Endothelial cell of umbilical vein (primary cell): ENCODE measurements around the gene GPD1L. TPM values are rescaled to one million over a fixed set of nuclear protein-coding genes. Genes with fewer than 3 reads are reported as not detected.

Experiments used
- BruUV-seq: library from RNA; stranded (reverse); fragments of 400-500 nt; replicated peaks from 2 replicates; lab custom pipeline; 2021; lab: Mats Ljungman, UMichigan
- CTCF ChIA-PET: fragments of 300-600, 350-600 bp; sonication (Branson Sonifier 250); formaldehyde crosslinking; loops from one replicate; lab custom pipeline; 2021; ENCODE audit warnings: antibody characterized with exemption, inconsistent platforms; lab: Charles Lee
- POLR2A ChIA-PET: fragments of 300-600, 350-600 bp; sonication (Branson Sonifier 250); formaldehyde crosslinking; loops from one replicate; lab custom pipeline; 2021; ENCODE audit warnings: antibody characterized with exemption, inconsistent platforms; lab: Charles Lee
- DNase-seq: peaks from one replicate; pipeline ENCODE4 v3.0.0-alpha.2; 2011; ENCODE audit warnings: low read depth, low spot score
- FAIRE-seq: peaks from 2 replicates; lab custom pipeline; 2011; peaks lifted over from hg19 to GRCh38; lab: Jason Lieb, UNC
- H2AFZ ChIP-seq: 2 replicates; pipeline ENCODE4 v1.6.0; 2012; ENCODE audit warnings: low read depth, low read length, control low read depth, inconsistent platforms
- H3K27ac ChIP-seq: 2 replicates; pipeline ENCODE4 v1.5.1; 2011; ENCODE audit warnings: low read depth, mild to moderate bottlenecking, control low read depth, low read length, moderate library complexity; ENCODE audit not compliant: insufficient read depth
- H3K27me3 ChIP-seq, 2 experiments: 2 replicates each; pipeline versions ENCODE4 v1.6.0 to v1.6.1; 2011; ENCODE audit warnings: low read length in 2 of 2, mixed read lengths in 1 of 2; ENCODE audit not compliant: control insufficient read depth in 2 of 2, insufficient read depth in 2 of 2
- H3K36me3 ChIP-seq, 2 experiments: 2 replicates in 1 of 2; 3 replicates in 1 of 2; pipeline ENCODE4 v1.5.1; 2011; ENCODE audit warnings: low read length in 2 of 2, mild to moderate bottlenecking in 1 of 2, moderate library complexity in 1 of 2; ENCODE audit not compliant: control insufficient read depth in 2 of 2, insufficient read depth in 2 of 2; ENCODE audit errors: extremely low read depth in 1 of 2
- H3K4me1 ChIP-seq: 3 replicates; pipeline ENCODE4 v1.5.1; 2011; ENCODE audit warnings: mild to moderate bottlenecking, low read length; ENCODE audit not compliant: control insufficient read depth, insufficient read depth; ENCODE audit errors: extremely low read depth
- H3K4me2 ChIP-seq: 2 replicates; pipeline ENCODE4 v1.6.1; 2011; ENCODE audit warnings: low read length, control low read depth, mixed read lengths; ENCODE audit not compliant: insufficient read depth
- H3K4me3 ChIP-seq, 3 experiments: fragments of 200-600 bp in 1 of 3; sonication (generic), shearing (Covaris generic) in 1 of 3; replicated peaks in 1 of 3; 2 replicates each; pipeline ENCODE4 v1.5.1; 2011 to 2016; ENCODE audit warnings: control low read depth in 3 of 3, low read length in 3 of 3, mild to moderate bottlenecking in 2 of 3, inconsistent platforms in 1 of 3, low read depth in 1 of 3, moderate library complexity in 1 of 3; ENCODE audit not compliant: insufficient read depth in 1 of 3
- H3K79me2 ChIP-seq: 2 replicates; pipeline ENCODE4 v1.6.0; 2012; ENCODE audit warnings: low read length, inconsistent platforms; ENCODE audit not compliant: control insufficient read depth, insufficient read depth
- H3K9ac ChIP-seq: replicated peaks from 2 replicates; pipeline ENCODE3; 2011; ENCODE audit warnings: low read length, control low read depth; ENCODE audit not compliant: insufficient read depth; ENCODE audit errors: extremely low read depth
- H3K9me1 ChIP-seq: replicated peaks from 3 replicates; pipeline ENCODE4 v1.6.0; 2011; ENCODE audit warnings: mild to moderate bottlenecking, low read length; ENCODE audit not compliant: control insufficient read depth, insufficient read depth; ENCODE audit errors: extremely low read depth
- H3K9me3 ChIP-seq: replicated peaks from 2 replicates; pipeline ENCODE4 v1.5.1; 2012; ENCODE audit warnings: low read length, inconsistent platforms; ENCODE audit not compliant: control insufficient read depth, insufficient read depth
- H4K20me1 ChIP-seq: replicated peaks from 2 replicates; pipeline ENCODE3; 2011; ENCODE audit warnings: mild to moderate bottlenecking, low read length; ENCODE audit not compliant: control insufficient read depth, insufficient read depth; ENCODE audit errors: extremely low read depth
- CTCF ChIP-seq, 2 donors: IDR thresholded peaks; 1 replicate in 1 of 2; 2 replicates in 1 of 2; pipeline ENCODE4 v1.5.1; 2011; ENCODE audit warnings: low read length in 2 of 2, mild to moderate bottlenecking in 2 of 2, moderate library complexity in 2 of 2, control low read depth in 1 of 2, inconsistent platforms in 1 of 2, low read depth in 1 of 2; ENCODE audit not compliant: insufficient read depth in 1 of 2; ENCODE audit errors: extremely low read depth in 1 of 2
- EZH2 ChIP-seq: IDR thresholded peaks from 2 replicates; pipeline ENCODE4 v1.6.1; 2012; ENCODE audit warnings: borderline replicate concordance, low read depth, mild to moderate bottlenecking, moderate library complexity, low read length, inconsistent platforms; ENCODE audit not compliant: severe bottlenecking
- FOS ChIP-seq: IDR thresholded peaks from 2 replicates; pipeline ENCODE4 v1.6.1; 2011; ENCODE audit warnings: mild to moderate bottlenecking, low read length, moderate library complexity, borderline replicate concordance; ENCODE audit not compliant: insufficient read depth
- GATA2 ChIP-seq: IDR thresholded peaks from 2 replicates; pipeline ENCODE4 v1.7.0; 2011; ENCODE audit warnings: low read depth, mild to moderate bottlenecking, moderate library complexity, mixed read lengths, low read length; ENCODE audit not compliant: insufficient read length, insufficient read depth
- JUN ChIP-seq: IDR thresholded peaks from 2 replicates; pipeline ENCODE4 v1.6.1; 2011; ENCODE audit warnings: borderline replicate concordance, low read depth; ENCODE audit not compliant: insufficient read length, insufficient read depth
- MYC ChIP-seq: IDR thresholded peaks from one replicate; pipeline ENCODE4 v1.6.1; 2011; ENCODE audit warnings: mild to moderate bottlenecking, low read depth, low read length
- POLR2A ChIP-seq: IDR thresholded peaks from 2 replicates; pipeline ENCODE4 v1.6.1; 2012; ENCODE audit warnings: low read depth, mild to moderate bottlenecking, control low read depth, low read length
- POLR2AphosphoS5 ChIP-seq: IDR thresholded peaks from 2 replicates; pipeline ENCODE4 v1.6.1; 2012; ENCODE audit warnings: low read depth, mild to moderate bottlenecking, control low read depth, low read length, moderate library complexity; ENCODE audit not compliant: insufficient read depth
- dilution Hi-C: fragments of 300-500 bp; cut with MboI; formaldehyde crosslinking; loops from one replicate; pipeline ENCODE4 v1.15.0; 2019; ENCODE audit warnings: low sequenced_read_pairs; ENCODE audit not compliant: extremely low pct_ligation_motif_present
- intact Hi-C: fragments of 100-400 bp; cut with micrococcal nuclease; formaldehyde crosslinking; loops from one replicate; pipeline ENCODE4 v1.10.0; 2022
- polyA plus RNA-seq, 4 experiments: library from polyadenylated mRNA; depleted of rRNA in 3 of 4; stranded (reverse) in 3 of 4; unstranded in 1 of 4; fragments of >200 nt; gene quantifications; 2 replicates each; pipeline versions ENCODE4 v1.2.1 to v1.2.3, GENCODE V29; 2011 to 2012; ENCODE audit warnings: missing spikeins in 1 of 4
- total RNA-seq: library from RNA; stranded (reverse); gene quantifications from 2 replicates; pipeline ENCODE4 v1.2.3, GENCODE V29; 2021
- TF ChIP-seq, protein P1 (sequence below): IDR thresholded peaks from 2 replicates; pipeline ENCODE4 v1.6.1; 2011; ENCODE audit not compliant: insufficient read depth, insufficient read length

Gene GPD1L
- total and polyA plus RNA-seq, 2 donors (not counting 3 experiments of a cell fraction or from before 2014, with no cell fraction given): 5.1 to 12.9 TPM

DNA sequence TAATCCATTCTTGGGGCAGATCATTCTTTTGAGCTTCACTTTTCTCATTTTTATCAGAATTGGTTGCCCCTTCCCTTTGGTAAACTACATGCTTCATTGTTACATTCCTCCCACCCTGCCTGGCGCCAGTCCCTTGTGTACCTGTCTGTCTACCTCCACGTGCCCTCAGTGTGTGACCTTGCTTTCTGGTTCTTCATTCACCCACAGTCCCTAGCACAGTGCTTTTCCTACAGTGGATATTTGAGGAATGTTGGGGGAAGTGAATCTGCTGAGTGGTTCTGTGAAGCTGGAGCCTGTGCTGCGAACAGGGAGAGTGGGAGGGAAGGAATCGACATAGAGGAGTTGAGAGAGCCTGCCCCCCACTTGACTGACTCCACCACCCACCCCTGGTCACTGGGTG, 23.4 kb downstream of the GPD1L start:
- DNase-seq (no peak), FAIRE-seq (no peak)
- no peak for TF ChIP-seq FOS
- no peak for TF ChIP-seq JUN
- TF ChIP-seq CTCF (IDR thresholded peaks at IDR 0.05; ENCODE audit: extremely low read depth in 1 of 2, insufficient read depth in 1 of 2, low read depth in 1 of 2, low read length in 2 of 2): no peak
- TF ChIP-seq MYC: no peak
- no peak for TF ChIP-seq POLR2A
- TF ChIP-seq EZH2: no peak
- TF ChIP-seq, protein P1, sequence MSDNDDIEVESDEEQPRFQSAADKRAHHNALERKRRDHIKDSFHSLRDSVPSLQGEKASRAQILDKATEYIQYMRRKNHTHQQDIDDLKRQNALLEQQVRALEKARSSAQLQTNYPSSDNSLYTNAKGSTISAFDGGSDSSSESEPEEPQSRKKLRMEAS: no peak
- no peak for TF ChIP-seq GATA2
- no peak for TF ChIP-seq POLR2AphosphoS5
- Histone ChIP-seq H3K27me3 (no peaks in the 10 kb centered on the region), H3K79me2 (no peaks in the 10 kb centered on the region), H3K9me1 (no peaks in the 10 kb centered on the region), H3K4me2 (no peak overlapping the region), H3K9ac (no peak overlapping the region), H3K9me3 (no peaks in the 10 kb centered on the region), H4K20me1 (no peaks in the 10 kb centered on the region), H3K27ac (no peak overlapping the region), H3K36me3 (no peaks in the 10 kb centered on the region), H2AFZ (no peak overlapping the region), H3K4me1 (no peaks in the 10 kb centered on the region), H3K4me3 (no peak overlapping the region)
- intact Hi-C loops (no loop called here), dilution Hi-C loops (no loop called here)
- POLR2A ChIA-PET: no interaction called here
- CTCF ChIA-PET: interaction anchor here (2.4 kb wide), 1 partner anchor 14 kb away, joined by 5 read pairs; no protein-coding TSS in a partner anchor
- BruUV-seq: no TSS peak
